GM20000 (cell line): Measurements from ENCODE around the gene SCTR.

Source experiments
- DNase-seq: peaks from one replicate; pipeline ENCODE4 v3.0.0; 2012; ENCODE audit warnings: low spot score
- CTCF ChIP-seq: IDR thresholded peaks from 2 replicates; pipeline ENCODE4 v1.5.1; 2012; ENCODE audit warnings: mild to moderate bottlenecking, control low read depth; ENCODE audit errors: extremely low read depth, missing control alignments

The SCTR gene

GRCh38 chr2:119402645-119403560, 121.4 kb downstream of the SCTR start:
- DNase-seq: no peak
- no peak for TF ChIP-seq CTCF

GRCh38 chr2:119402106-119402505, 122.2 kb downstream of the SCTR start:
- no peak for TF ChIP-seq CTCF
- DNase-seq: no peak

- DNase-seq: no peak
- TF ChIP-seq CTCF: no peak
Measured at GRCh38 chr2:119397196-119397595, 127.1 kb downstream of the SCTR start.

DNA sequence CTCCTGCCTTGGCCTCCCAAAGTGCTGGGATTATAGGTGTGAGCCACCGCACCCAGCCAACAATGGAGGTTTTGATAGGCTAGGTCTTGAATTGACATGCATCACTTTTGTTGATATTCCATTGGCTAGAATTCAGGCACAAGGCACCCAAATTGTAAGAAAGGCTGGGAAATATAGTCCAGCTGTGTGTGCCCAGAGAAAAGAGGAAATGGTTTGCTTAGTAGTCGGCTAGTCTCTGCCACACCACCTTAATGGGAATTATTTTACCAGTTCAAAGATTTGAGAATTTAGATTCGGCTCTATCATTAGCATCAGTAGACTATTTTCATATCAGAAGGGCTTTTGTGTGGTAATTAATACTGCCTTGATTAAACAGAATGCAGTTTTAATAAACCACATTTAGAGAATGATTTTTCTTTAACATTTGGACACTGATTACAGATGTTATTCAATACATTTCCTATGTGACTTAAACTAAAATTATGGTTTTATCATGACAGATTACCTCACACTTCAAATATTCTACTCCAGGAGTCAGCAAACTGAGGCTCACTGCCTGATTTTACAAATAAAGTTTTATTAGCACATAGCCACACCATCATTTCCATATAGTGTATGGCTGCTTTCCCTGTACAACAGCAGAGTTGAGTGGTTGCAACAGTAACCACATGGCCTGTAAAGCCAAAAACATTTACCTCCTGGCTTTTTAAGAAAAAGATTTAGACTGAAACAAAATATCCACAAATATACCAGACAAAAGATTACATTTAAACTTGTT, 130.1 kb downstream of the SCTR start:
- no peak for TF ChIP-seq CTCF
- no peak for DNase-seq
